SK-N-SH (cell line): ENCODE measurements around the gene ZNF469.

Source experiments
- CHD2 ChIP-seq: fragments of 150-350 bp; IDR thresholded peaks from 2 replicates; pipeline ENCODE4 v1.6.1; 2018; ENCODE audit warnings: low read length; ENCODE audit not compliant: partially characterized antibody
- ELF1 ChIP-seq: IDR thresholded peaks from 2 replicates; pipeline ENCODE4 v1.4.0; 2012
- EP300 ChIP-seq, 2 experiments: IDR thresholded peaks; 2 replicates each; pipeline versions ENCODE4 v1.4.0 to v1.6.1; 2012; ENCODE audit warnings: borderline replicate concordance in 1 of 2, low read depth in 1 of 2, low read length in 1 of 2
- EZH2phosphoT487 ChIP-seq: fragments of 200-600 bp; sonication (generic); IDR thresholded peaks from 2 replicates; pipeline ENCODE4 v1.6.1; 2017; ENCODE audit warnings: low read depth, mixed run types, mild to moderate bottlenecking, antibody characterized with exemption, moderate library complexity, borderline replicate concordance
- MXI1 ChIP-seq: IDR thresholded peaks from 2 replicates; pipeline ENCODE4 v1.6.1; 2012; ENCODE audit warnings: mild to moderate bottlenecking, low read depth, low read length, improper control_type of control experiment
- NFIC ChIP-seq: IDR thresholded peaks from 2 replicates; pipeline ENCODE4 v1.4.0; 2012; ENCODE audit warnings: borderline replicate concordance
- POLR2AphosphoS5 ChIP-seq: IDR thresholded peaks from 2 replicates; pipeline ENCODE4 v1.6.1; 2012; ENCODE audit warnings: low read depth, low read length
- RCOR1 ChIP-seq: fragments of 150-350 bp; IDR thresholded peaks from 2 replicates; pipeline ENCODE4 v1.6.1; 2017; ENCODE audit warnings: antibody characterized with exemption, low read length
- RFX5 ChIP-seq: IDR thresholded peaks from 2 replicates; pipeline ENCODE4 v1.6.1; 2012; ENCODE audit warnings: mild to moderate bottlenecking, improper control_type of control experiment, low read length
- TCF12 ChIP-seq: IDR thresholded peaks from 2 replicates; pipeline ENCODE4 v1.4.0; 2012
- TF ChIP-seq, protein P1 (sequence below): IDR thresholded peaks from 2 replicates; pipeline ENCODE4 v1.4.0; 2012; ENCODE audit warnings: low read depth
- TF ChIP-seq, protein P2 (sequence below): fragments of 200-600 bp; sonication (generic); IDR thresholded peaks from 2 replicates; pipeline ENCODE4 v1.6.1; 2017; ENCODE audit warnings: antibody characterized with exemption, mild to moderate bottlenecking, moderate library complexity
- TF ChIP-seq, protein P3 (sequence below): IDR thresholded peaks from 2 replicates; pipeline ENCODE4 v1.4.0; 2012; ENCODE audit warnings: low read depth, borderline replicate concordance

DNA sequence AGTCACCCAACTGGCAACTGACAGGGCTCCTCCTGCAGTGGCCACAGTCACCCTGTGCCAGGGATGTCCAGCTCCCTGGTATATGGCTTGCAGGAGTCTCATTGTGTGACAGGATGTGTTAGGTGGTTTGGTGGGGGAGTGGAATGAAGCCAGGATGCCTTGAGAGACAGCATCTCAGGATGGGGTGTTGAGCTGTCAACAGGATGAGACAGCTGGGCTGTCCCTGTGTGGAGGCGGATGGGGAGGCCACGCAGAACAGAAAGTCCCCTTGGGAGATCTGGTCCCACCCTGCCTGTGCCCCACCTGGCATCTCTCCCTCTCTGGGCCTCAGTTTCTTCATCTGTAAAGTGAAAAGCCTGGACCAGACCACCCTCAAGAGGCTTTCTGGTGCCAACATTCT, 9.5 kb upstream of the ZNF469 start:
- TF ChIP-seq, protein P1, sequence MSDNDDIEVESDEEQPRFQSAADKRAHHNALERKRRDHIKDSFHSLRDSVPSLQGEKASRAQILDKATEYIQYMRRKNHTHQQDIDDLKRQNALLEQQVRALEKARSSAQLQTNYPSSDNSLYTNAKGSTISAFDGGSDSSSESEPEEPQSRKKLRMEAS, result no peak
- TF ChIP-seq CHD2 (no peak), RFX5 (no peak), EZH2phosphoT487 (no peak), MXI1 (no peak), EP300 (IDR thresholded peaks at IDR 0.05; ENCODE audit: borderline replicate concordance in 1 of 2, low read depth in 1 of 2, low read length in 1 of 2) (no peak), NFIC (no peak), RCOR1 (no peak), POLR2AphosphoS5 (no peak), TCF12 (no peak), ELF1 (no peak)
- TF ChIP-seq, protein P2, sequence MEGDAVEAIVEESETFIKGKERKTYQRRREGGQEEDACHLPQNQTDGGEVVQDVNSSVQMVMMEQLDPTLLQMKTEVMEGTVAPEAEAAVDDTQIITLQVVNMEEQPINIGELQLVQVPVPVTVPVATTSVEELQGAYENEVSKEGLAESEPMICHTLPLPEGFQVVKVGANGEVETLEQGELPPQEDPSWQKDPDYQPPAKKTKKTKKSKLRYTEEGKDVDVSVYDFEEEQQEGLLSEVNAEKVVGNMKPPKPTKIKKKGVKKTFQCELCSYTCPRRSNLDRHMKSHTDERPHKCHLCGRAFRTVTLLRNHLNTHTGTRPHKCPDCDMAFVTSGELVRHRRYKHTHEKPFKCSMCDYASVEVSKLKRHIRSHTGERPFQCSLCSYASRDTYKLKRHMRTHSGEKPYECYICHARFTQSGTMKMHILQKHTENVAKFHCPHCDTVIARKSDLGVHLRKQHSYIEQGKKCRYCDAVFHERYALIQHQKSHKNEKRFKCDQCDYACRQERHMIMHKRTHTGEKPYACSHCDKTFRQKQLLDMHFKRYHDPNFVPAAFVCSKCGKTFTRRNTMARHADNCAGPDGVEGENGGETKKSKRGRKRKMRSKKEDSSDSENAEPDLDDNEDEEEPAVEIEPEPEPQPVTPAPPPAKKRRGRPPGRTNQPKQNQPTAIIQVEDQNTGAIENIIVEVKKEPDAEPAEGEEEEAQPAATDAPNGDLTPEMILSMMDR, result no peak
- TF ChIP-seq, protein P3, sequence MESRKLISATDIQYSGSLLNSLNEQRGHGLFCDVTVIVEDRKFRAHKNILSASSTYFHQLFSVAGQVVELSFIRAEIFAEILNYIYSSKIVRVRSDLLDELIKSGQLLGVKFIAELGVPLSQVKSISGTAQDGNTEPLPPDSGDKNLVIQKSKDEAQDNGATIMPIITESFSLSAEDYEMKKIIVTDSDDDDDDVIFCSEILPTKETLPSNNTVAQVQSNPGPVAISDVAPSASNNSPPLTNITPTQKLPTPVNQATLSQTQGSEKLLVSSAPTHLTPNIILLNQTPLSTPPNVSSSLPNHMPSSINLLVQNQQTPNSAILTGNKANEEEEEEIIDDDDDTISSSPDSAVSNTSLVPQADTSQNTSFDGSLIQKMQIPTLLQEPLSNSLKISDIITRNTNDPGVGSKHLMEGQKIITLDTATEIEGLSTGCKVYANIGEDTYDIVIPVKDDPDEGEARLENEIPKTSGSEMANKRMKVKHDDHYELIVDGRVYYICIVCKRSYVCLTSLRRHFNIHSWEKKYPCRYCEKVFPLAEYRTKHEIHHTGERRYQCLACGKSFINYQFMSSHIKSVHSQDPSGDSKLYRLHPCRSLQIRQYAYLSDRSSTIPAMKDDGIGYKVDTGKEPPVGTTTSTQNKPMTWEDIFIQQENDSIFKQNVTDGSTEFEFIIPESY, result no peak
